Activated CD8-positive, alpha-beta T cell treated with anti-CD3 and anti-CD28 coated beads for 36 hours (primary cell): ENCODE results near the gene VWA7. TPM values are rescaled to one million over a fixed set of nuclear protein-coding genes. Genes with fewer than 3 reads are reported as not detected.

Experiments
- ATAC-seq: fragments of 200-7000 bp; cut with Tn5 transposase; one replicate; pipeline ENCODE4 v1.10.0; 2021; ENCODE audit warnings: mild to moderate bottlenecking, moderate library complexity
- CTCF ChIA-PET: fragments of 350-600 bp; sonication (Branson Sonifier 250); formaldehyde crosslinking; loops from one replicate; lab custom pipeline; 2021; ENCODE audit warnings: antibody characterized with exemption; lab: Charles Lee
- POLR2A ChIA-PET: fragments of 350-600 bp; sonication (Branson Sonifier 250); formaldehyde crosslinking; loops from one replicate; lab custom pipeline; 2021; ENCODE audit warnings: antibody characterized with exemption; lab: Charles Lee
- DNase-seq: peaks from one replicate; pipeline ENCODE4 v3.0.0-alpha.2; 2020
- H3K27ac Mint-ChIP-seq: one replicate; pipeline ENCODE4 v1.8.0; 2021; ENCODE audit warnings: mild to moderate bottlenecking, mixed read lengths
- H3K27me3 Mint-ChIP-seq: one replicate; pipeline ENCODE4 v1.8.0; 2021; ENCODE audit warnings: mixed read lengths
- H3K36me3 Mint-ChIP-seq: one replicate; pipeline ENCODE4 v1.8.0; 2021; ENCODE audit warnings: low read depth, mixed read lengths
- H3K4me1 Mint-ChIP-seq: one replicate; pipeline ENCODE4 v1.8.0; 2021; ENCODE audit warnings: low read depth, mixed read lengths
- H3K4me3 Mint-ChIP-seq: one replicate; pipeline ENCODE4 v1.8.0; 2021; ENCODE audit warnings: mild to moderate bottlenecking, moderate library complexity, mixed read lengths
- H3K9me3 Mint-ChIP-seq: one replicate; pipeline ENCODE4 v1.8.0; 2021; ENCODE audit warnings: mixed read lengths
- intact Hi-C: fragments of 100-400 bp; cut with micrococcal nuclease; formaldehyde crosslinking; loops from one replicate; pipeline ENCODE4 v1.10.0; 2022
- total RNA-seq, 2 experiments: library from RNA; stranded (reverse); gene quantifications; one replicate each; pipeline ENCODE4 v1.2.3, GENCODE V29; 2021
- TF ChIP-seq, protein P1 (sequence below): fragments of 200-600 bp; IDR thresholded peaks from one replicate; pipeline ENCODE4 v1.8.0; 2022; ENCODE audit warnings: antibody characterized with exemption, mild to moderate bottlenecking

Gene VWA7
- total RNA-seq, 2 experiments from 2014 or later = 1.6 TPM

DNA sequence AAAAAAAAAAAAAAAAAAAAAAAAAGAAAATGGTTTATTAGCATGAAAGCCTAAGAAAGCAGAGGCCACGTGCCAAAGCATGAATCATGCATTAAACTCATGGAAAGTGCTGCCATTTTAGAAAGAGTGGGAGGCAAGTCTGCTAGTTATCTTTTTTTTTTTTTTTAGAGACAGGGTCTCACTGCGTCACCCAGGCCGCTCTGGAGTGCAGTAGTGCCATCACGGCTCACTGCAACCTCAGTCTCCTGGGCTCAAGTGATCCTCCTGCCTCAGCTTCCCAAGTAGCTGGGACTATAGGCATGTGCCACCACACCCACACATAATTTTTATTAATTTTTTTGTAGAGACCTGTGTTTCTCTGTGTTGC lies 5.2 kb downstream of the VWA7 start:
- intact Hi-C loops = no loop called here
- DNase-seq = peak; percentile 73
- Mint-ChIP-seq H3K27me3 (no peaks in the 10 kb centered on the region), H3K4me3 (no peak overlapping the region), H3K27ac (peak overlapping the region; percentile 78), H3K4me1 (peaks cover 40% of the 10 kb centered on the region), H3K36me3 (no peaks in the 10 kb centered on the region), H3K9me3 (no peaks in the 10 kb centered on the region)
- TF ChIP-seq, protein P1, sequence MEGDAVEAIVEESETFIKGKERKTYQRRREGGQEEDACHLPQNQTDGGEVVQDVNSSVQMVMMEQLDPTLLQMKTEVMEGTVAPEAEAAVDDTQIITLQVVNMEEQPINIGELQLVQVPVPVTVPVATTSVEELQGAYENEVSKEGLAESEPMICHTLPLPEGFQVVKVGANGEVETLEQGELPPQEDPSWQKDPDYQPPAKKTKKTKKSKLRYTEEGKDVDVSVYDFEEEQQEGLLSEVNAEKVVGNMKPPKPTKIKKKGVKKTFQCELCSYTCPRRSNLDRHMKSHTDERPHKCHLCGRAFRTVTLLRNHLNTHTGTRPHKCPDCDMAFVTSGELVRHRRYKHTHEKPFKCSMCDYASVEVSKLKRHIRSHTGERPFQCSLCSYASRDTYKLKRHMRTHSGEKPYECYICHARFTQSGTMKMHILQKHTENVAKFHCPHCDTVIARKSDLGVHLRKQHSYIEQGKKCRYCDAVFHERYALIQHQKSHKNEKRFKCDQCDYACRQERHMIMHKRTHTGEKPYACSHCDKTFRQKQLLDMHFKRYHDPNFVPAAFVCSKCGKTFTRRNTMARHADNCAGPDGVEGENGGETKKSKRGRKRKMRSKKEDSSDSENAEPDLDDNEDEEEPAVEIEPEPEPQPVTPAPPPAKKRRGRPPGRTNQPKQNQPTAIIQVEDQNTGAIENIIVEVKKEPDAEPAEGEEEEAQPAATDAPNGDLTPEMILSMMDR = no peak
- POLR2A ChIA-PET = interaction anchor here (0.9 kb wide), 1 partner anchor 64 kb away, joined by 6 read pairs; no protein-coding TSS in a partner anchor
- ATAC-seq = peak; percentile 15
- CTCF ChIA-PET = interaction anchor here (1.2 to 4.5 kb wide), 6 partner anchors 19 to 47 kb away, joined by 3 to 35 read pairs (median 4); partner anchors contain the start of genes DDAH2 and MSH5

DNA sequence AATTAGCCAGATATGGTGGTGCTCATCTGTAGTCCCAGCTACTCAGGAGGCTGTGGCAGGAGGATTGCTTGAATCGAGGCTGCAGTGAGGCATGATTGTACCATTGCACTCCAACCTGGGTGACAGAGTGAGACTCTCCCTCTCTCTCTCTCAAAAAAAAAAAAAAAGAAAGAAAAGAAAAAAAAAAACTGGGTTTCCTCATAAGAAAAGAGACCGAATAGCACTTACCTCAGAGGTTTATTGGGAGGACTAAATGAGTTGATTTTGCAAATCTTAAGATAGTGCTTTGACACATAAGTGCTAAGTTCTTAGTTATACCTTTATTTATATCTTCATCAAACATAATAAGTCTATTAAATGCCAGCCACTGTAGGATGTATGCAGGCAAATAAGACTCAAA lies 6.3 kb downstream of the VWA7 start:
- DNase-seq (no peak), ATAC-seq (no peak)
- no peaks in the 10 kb centered on the region for H3K27me3 Mint-ChIP-seq
- intact Hi-C loops = no loop called here
- POLR2A ChIA-PET = interaction anchor here (0.6 to 1.8 kb wide), 5 partner anchors 25 to 1182 kb away, joined by 3 to 6 read pairs (median 3); partner anchors contain the start of genes DXO and VARS1
- H3K36me3 Mint-ChIP-seq = no peaks in the 10 kb centered on the region
- CTCF ChIA-PET = interaction anchor here (1.2 to 4.5 kb wide), 12 partner anchors 8 to 173 kb away, joined by 3 to 59 read pairs (median 14); partner anchors contain the start of genes CLIC1, DDAH2, HSPA1A and HSPA1L
- TF ChIP-seq, protein P1 = no peak
- no peaks in the 10 kb centered on the region for H3K9me3 Mint-ChIP-seq
- peaks cover 32% of the 10 kb centered on the region for H3K4me1 Mint-ChIP-seq
- H3K27ac Mint-ChIP-seq = no peak overlapping the region
- no peak overlapping the region for H3K4me3 Mint-ChIP-seq

DNA sequence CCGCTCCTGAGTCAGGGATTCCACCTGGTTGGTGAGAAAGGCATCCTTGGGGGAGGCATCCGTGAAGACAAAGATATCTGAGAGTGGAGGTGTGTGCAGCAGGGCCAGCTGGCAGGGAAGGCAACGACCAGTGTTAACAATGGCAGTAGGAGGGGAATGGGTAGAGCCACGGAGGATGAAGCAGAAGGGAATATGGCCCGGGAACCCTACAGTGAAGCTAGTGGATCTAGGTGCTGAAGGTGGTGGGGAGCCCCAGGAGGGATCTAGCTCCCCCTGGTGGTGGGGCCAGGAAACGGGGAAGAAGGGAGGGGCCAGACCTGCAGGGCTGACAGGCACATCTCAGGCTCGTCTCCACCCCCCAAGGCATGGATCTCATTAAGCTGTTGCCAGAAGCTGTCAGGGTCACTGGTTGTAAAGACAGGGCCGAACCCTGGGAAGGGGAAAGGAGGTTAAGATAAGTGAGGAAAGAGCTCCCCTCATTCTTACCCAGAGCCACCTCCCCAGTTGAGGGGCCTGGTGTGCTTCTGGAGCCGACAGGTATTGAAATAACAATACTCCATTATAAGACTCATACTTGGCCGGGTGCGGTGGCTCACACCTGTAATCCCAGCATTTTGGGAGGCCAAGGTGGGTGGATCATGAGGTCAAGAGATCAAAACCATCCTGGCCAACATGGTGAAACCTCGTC lies 7.3 kb downstream of the VWA7 start:
- CTCF ChIA-PET = interaction anchor here (0.6 to 4.5 kb wide), 33 partner anchors 8 to 196 kb away, joined by 3 to 59 read pairs (median 5); partner anchors contain the start of genes CLIC1, DDAH2, HSPA1A and HSPA1B
- ATAC-seq = peak; percentile 87
- Mint-ChIP-seq H3K4me3 (no peak overlapping the region), H3K4me1 (peaks cover 26% of the 10 kb centered on the region), H3K27ac (no peak overlapping the region), H3K36me3 (no peaks in the 10 kb centered on the region), H3K27me3 (no peaks in the 10 kb centered on the region), H3K9me3 (no peaks in the 10 kb centered on the region)
- intact Hi-C loops = no loop called here
- POLR2A ChIA-PET = interaction anchor here (0.7 to 1.9 kb wide), 6 partner anchors 11 to 202 kb away, joined by 3 to 7 read pairs (median 3); partner anchors contain the start of genes DXO and VARS1
- DNase-seq = peak; percentile 90
- TF ChIP-seq, protein P1 = peak; percentile 84

DNA sequence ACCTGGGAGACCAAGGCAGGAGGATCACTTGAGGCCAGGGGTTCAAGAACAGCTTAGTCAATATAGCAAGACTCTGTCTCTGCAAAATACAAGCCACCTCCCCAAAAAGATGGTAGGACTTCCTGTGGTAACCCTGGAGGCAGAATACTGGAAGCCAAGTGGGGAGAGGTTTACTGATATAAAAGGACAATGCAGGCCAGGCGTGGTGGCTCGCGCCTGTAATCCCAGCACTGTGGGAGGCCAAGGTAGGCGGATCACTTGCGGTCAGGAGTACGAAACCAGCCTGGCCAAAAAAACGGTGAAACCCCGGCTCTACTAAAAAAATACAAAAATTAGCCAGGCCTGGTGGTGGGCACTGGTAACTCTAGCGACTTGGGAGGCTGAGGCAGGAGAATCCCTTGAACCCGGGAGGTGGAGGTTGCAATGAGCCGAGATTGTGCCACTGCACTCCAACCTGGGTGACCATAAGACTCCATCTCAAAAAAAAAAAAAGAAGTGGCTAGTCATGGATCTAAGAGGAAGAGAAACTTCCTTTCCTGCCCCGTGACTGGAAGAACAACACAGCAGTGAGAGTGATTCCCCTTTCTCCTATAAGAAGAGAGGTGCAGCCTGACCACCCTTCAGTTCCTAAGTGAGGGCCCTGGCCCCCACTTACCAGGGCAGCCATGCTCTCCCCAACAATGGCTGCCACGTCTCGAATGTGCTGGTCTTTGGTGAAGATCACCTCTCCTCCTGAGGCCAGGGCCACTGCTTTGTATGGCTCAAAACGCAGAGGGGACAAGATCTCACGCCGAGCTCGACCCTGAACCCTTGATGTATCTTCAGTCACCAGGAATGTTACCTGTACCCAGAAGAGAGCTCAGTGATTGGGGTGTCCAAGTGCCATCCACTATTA lies 8.5 kb downstream of the VWA7 start:
- intact Hi-C loops = no loop called here
- no peak for ATAC-seq
- Mint-ChIP-seq H3K27me3 (no peaks in the 10 kb centered on the region), H3K36me3 (peaks cover 2% of the 10 kb centered on the region), H3K4me1 (peaks cover 21% of the 10 kb centered on the region), H3K27ac (no peak overlapping the region), H3K9me3 (no peaks in the 10 kb centered on the region), H3K4me3 (no peak overlapping the region)
- TF ChIP-seq, protein P1 = no peak
- no peak for DNase-seq
- POLR2A ChIA-PET = interaction anchor here (1.9 kb wide), 1 partner anchor 10 kb away, joined by 7 read pairs; no protein-coding TSS in a partner anchor
- CTCF ChIA-PET = interaction anchor here (0.6 to 4.5 kb wide), 18 partner anchors 10 to 197 kb away, joined by 3 to 59 read pairs (median 8); partner anchors contain the start of genes CLIC1, DDAH2, LSM2 and MSH5
